ENCODE data around the gene FBXL19. TPM values are rescaled to one million over a fixed set of nuclear protein-coding genes. Genes with fewer than 3 reads are reported as not detected.
A peak's percentile ranks its signal among the peaks of the same experiment; 100 is the strongest.

Gene FBXL19
- polyA plus RNA-seq, 3 donors = 0.14 to 7.6 TPM; not detected in 1

DNA sequence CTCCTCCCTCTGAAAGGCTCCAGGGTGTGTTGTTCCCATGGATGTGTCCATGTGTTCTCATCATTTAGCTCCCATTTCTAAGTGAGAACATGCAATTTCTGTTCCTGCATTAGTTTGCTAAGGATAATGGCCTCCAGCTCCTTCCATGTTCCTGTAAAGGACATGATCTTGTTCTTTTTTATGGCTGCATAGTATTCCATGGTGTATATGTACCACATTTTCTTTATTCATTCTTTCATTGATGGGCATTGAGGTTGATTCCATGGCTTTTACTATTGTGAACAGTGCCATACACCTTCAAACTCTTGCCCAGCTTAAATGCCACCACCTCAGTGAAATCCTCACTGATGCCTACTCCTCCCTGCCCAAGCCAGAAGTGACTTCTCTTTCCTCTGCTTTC, 21.0 kb downstream of the FBXL19 start:
- intact Hi-C loops (cut with micrococcal nuclease) = no loop called here
- peaks cover 5% of the 10 kb centered on the region for H4K20me1 ChIP-seq (ENCODE audit: insufficient read depth, low read length)
- peaks cover 24 to 38% of the 10 kb centered on the region in 2 donors for H3K36me3 ChIP-seq (replicated peaks in 1 of 2; ENCODE audit: control insufficient read depth in 1 of 2, insufficient read depth in 2 of 2, low read length in 2 of 2)
- H3K27ac ChIP-seq (ENCODE audit: low read depth in 1 of 2, low read length in 2 of 2) = no peak overlapping the region
- Mint-ChIP-seq H3K4me1 (peaks cover 16% of the 10 kb centered on the region), H3K4me3 (no peak overlapping the region), H3K36me3 (peaks cover 29 to 55% of the 10 kb centered on the region in 2 donors), H3K27me3 (ENCODE audit: low read depth in 3 of 3) (peaks cover 0 to 2% (median 0%) of the 10 kb centered on the region in 3 donors), H3K9me3 (peaks cover 0 to 1% (median 0%) of the 10 kb centered on the region in 7 donors), H3K27ac (peak overlapping the region in 2 of 7 donors; percentile 32 to 49)
- H3K9ac ChIP-seq (ENCODE audit: insufficient read depth, low read length, poor library complexity, severe bottlenecking) = no peak overlapping the region
- no peak overlapping the region for H3K4me2 ChIP-seq (replicated peaks; ENCODE audit: extremely low read depth, low read length, poor library complexity, severe bottlenecking)
- H3K4me3 ChIP-seq (replicated peaks in 1 of 3; ENCODE audit: low read depth in 2 of 3, low read length in 3 of 3) = no peak overlapping the region
- no peaks in the 10 kb centered on the region for H3K9me3 ChIP-seq (replicated peaks in 1 of 2; ENCODE audit: control insufficient read depth in 1 of 2, insufficient read depth in 1 of 2, low read length in 2 of 2)
- H2AFZ ChIP-seq (ENCODE audit: insufficient read depth, low read depth, low read length, poor library complexity, severe bottlenecking) = no peak overlapping the region
- peaks cover 16 to 18% of the 10 kb centered on the region in 2 donors for H3K4me1 ChIP-seq (ENCODE audit: control insufficient read depth in 1 of 2, insufficient read depth in 2 of 2, low read length in 2 of 2)
- H3K79me2 ChIP-seq (ENCODE audit: insufficient read depth, low read length) = peaks cover 5% of the 10 kb centered on the region
- TF ChIP-seq, protein P1, sequence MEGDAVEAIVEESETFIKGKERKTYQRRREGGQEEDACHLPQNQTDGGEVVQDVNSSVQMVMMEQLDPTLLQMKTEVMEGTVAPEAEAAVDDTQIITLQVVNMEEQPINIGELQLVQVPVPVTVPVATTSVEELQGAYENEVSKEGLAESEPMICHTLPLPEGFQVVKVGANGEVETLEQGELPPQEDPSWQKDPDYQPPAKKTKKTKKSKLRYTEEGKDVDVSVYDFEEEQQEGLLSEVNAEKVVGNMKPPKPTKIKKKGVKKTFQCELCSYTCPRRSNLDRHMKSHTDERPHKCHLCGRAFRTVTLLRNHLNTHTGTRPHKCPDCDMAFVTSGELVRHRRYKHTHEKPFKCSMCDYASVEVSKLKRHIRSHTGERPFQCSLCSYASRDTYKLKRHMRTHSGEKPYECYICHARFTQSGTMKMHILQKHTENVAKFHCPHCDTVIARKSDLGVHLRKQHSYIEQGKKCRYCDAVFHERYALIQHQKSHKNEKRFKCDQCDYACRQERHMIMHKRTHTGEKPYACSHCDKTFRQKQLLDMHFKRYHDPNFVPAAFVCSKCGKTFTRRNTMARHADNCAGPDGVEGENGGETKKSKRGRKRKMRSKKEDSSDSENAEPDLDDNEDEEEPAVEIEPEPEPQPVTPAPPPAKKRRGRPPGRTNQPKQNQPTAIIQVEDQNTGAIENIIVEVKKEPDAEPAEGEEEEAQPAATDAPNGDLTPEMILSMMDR (IDR thresholded peaks at IDR 0.05) = no peak
- H3K27me3 ChIP-seq (ENCODE audit: control insufficient read depth in 2 of 2, insufficient read depth in 2 of 2, low read length in 2 of 2) = no peaks in the 10 kb centered on the region
- DNase-seq = no peak

DNA sequence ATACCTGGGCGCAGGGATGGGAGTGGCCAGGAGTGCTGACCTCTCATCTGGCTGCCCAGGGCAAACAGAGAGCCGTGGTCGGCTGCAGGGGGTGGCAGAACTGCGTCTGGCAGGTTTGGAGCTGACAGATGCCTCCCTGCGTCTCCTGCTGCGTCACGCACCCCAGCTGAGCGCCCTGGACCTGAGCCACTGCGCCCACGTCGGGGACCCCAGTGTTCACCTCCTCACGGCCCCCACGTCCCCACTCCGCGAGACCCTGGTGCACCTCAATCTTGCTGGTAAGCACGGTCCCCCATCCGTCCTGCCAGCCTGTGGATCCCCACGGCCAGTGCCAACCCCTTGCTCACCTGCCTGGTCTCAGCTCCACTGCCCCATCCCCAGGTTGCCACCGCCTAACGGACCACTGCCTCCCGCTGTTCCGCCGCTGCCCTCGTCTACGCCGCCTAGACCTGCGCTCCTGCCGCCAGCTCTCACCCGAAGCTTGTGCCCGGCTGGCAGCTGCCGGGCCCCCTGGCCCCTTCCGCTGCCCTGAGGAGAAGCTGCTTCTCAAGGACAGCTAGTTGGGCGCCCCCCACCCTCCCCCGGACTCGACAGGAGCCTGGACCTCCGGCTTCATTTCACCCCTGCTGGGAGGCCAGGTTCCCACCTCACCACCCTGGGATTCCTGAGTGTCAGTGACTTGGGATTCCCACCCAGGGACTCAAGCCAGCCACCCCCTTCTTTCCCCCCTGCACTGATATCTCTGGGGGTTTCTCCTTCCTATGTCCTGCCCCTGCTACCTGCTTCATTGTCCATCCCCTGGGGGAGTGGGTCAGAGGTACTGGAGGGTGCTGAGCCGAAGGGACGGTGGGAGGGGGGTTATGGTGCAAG, 23.5 kb downstream of the FBXL19 start:
- Histone ChIP-seq H3K4me2 (replicated peaks; ENCODE audit: extremely low read depth, low read length, poor library complexity, severe bottlenecking) (no peak overlapping the region), H3K9ac (ENCODE audit: insufficient read depth, low read length, poor library complexity, severe bottlenecking) (no peak overlapping the region), H3K4me1 (ENCODE audit: control insufficient read depth in 1 of 2, insufficient read depth in 2 of 2, low read length in 2 of 2) (peaks cover 31 to 34% of the 10 kb centered on the region in 2 donors), H3K27ac (ENCODE audit: low read depth in 1 of 2, low read length in 2 of 2) (no peak overlapping the region), H4K20me1 (ENCODE audit: insufficient read depth, low read length) (peaks cover 30% of the 10 kb centered on the region), H3K9me3 (replicated peaks in 1 of 2; ENCODE audit: control insufficient read depth in 1 of 2, insufficient read depth in 1 of 2, low read length in 2 of 2) (no peaks in the 10 kb centered on the region), H3K4me3 (replicated peaks in 1 of 3; ENCODE audit: low read depth in 2 of 3, low read length in 3 of 3) (no peak overlapping the region), H2AFZ (ENCODE audit: insufficient read depth, low read depth, low read length, poor library complexity, severe bottlenecking) (no peak overlapping the region), H3K36me3 (replicated peaks in 1 of 2; ENCODE audit: control insufficient read depth in 1 of 2, insufficient read depth in 2 of 2, low read length in 2 of 2) (peaks cover 24 to 37% of the 10 kb centered on the region in 2 donors), H3K27me3 (ENCODE audit: control insufficient read depth in 2 of 2, insufficient read depth in 2 of 2, low read length in 2 of 2) (no peaks in the 10 kb centered on the region), H3K79me2 (ENCODE audit: insufficient read depth, low read length) (peaks cover 30% of the 10 kb centered on the region)
- TF ChIP-seq, protein P1 (IDR thresholded peaks at IDR 0.05) = no peak
- intact Hi-C loops (cut with micrococcal nuclease) = no loop called here
- peak overlapping the region in 1 of 7 donors; percentile 48 for H3K27ac Mint-ChIP-seq
- peaks cover 0 to 3% (median 0%) of the 10 kb centered on the region in 3 donors for H3K27me3 Mint-ChIP-seq (ENCODE audit: low read depth in 3 of 3)
- peaks cover 0 to 1% (median 0%) of the 10 kb centered on the region in 7 donors for H3K9me3 Mint-ChIP-seq
- 95% methylated on average over 38 of the region's 38 CpGs for WGBS (ENCODE audit: insufficient coverage)
- peaks cover 28% of the 10 kb centered on the region for H3K4me1 Mint-ChIP-seq
- no peak for DNase-seq
- H3K36me3 Mint-ChIP-seq = peaks cover 20 to 43% of the 10 kb centered on the region in 2 donors
- H3K4me3 Mint-ChIP-seq = no peak overlapping the region
